NCI-H524 treated with DMSO at 0.1 percent for 48 hours (cell line): Measurements from ENCODE around the gene MED9.

Experiments
- DNase-seq: peaks from one replicate; lab custom pipeline; 2025; lab: John Stamatoyannopoulos, UW

MED9 gene

GRCh38 chr17:17504341-17505140 is 27.7 kb downstream of the MED9 start:
- no peak for DNase-seq

GRCh38 chr17:17505151-17505550 is 28.4 kb downstream of the MED9 start:
- no peak for DNase-seq

GRCh38 chr17:17505610-17506171 is 28.9 kb downstream of the MED9 start:
- no peak for DNase-seq

GRCh38 chr17:17506181-17506741 is 29.5 kb downstream of the MED9 start:
- no peak for DNase-seq

GRCh38 chr17:17506893-17507464 is 30.2 kb downstream of the MED9 start:
- DNase-seq = peak; percentile 38

- DNase-seq = peak; percentile 81
Observed at GRCh38 chr17:17507465-17508011, 30.7 kb downstream of the MED9 start.

GRCh38 chr17:17508019-17508535 is 31.3 kb downstream of the MED9 start:
- DNase-seq = no peak

- no peak for DNase-seq
Observed at GRCh38 chr17:17508646-17509591, 32.1 kb downstream of the MED9 start.

GRCh38 chr17:17509601-17510425 is 33.0 kb downstream of the MED9 start:
- no peak for DNase-seq

GRCh38 chr17:17510456-17511292 is 33.9 kb downstream of the MED9 start:
- DNase-seq = no peak

GRCh38 chr17:17511293-17511741 is 34.5 kb downstream of the MED9 start:
- DNase-seq = no peak

GRCh38 chr17:17511881-17512858 is 35.4 kb downstream of the MED9 start:
- DNase-seq = no peak

GRCh38 chr17:17512866-17513265 is 36.1 kb downstream of the MED9 start:
- DNase-seq = no peak

- no peak for DNase-seq
Observed at GRCh38 chr17:17513626-17514025, 36.8 kb downstream of the MED9 start.

- DNase-seq = no peak
Observed at GRCh38 chr17:17514361-17514992, 37.7 kb downstream of the MED9 start.

GRCh38 chr17:17514993-17515933 is 38.5 kb downstream of the MED9 start:
- DNase-seq = no peak
